HepG2 (cell line): ENCODE data around the gene FASTK. TPM values are rescaled to one million over a fixed set of nuclear protein-coding genes. Genes with fewer than 3 reads are reported as not detected.

Experiments used
- CEBPZ ChIP-seq: IDR thresholded peaks from 2 replicates; pipeline ENCODE4 v1.6.1; 2012; ENCODE audit warnings: low read length, improper control_type of control experiment
- DZIP1 ChIP-seq: sonication (generic); formaldehyde crosslinking; IDR thresholded peaks from 2 replicates; pipeline ENCODE4 v1.5.0; 2020; ENCODE audit warnings: mild to moderate bottlenecking, missing genetic modification reagents
- GPN1 ChIP-seq: sonication (generic); formaldehyde crosslinking; IDR thresholded peaks from 2 replicates; pipeline ENCODE4 v1.5.1; 2020; ENCODE audit warnings: missing genetic modification reagents, borderline replicate concordance
- HDAC2 ChIP-seq: sonication (generic); formaldehyde crosslinking; IDR thresholded peaks from 2 replicates; pipeline ENCODE4 v1.4.0; 2020; ENCODE audit warnings: missing genetic modification reagents
- HIC2 ChIP-seq: sonication (generic); formaldehyde crosslinking; IDR thresholded peaks from 2 replicates; pipeline ENCODE4 v1.9.0; 2022; ENCODE audit warnings: low read depth, missing genetic modification reagents
- HNRNPLL ChIP-seq: fragments of 200-400 bp; formaldehyde crosslinking; IDR thresholded peaks from 2 replicates; pipeline ENCODE4 v1.6.1; 2017; ENCODE audit warnings: mild to moderate bottlenecking, low read depth, low read length; ENCODE audit not compliant: poor library complexity, severe bottlenecking
- KLF9 ChIP-seq: IDR thresholded peaks from 2 replicates; pipeline ENCODE4 v1.6.1; 2016; ENCODE audit warnings: low read depth
- NCOA5 ChIP-seq: sonication (generic); formaldehyde crosslinking; IDR thresholded peaks from 2 replicates; pipeline ENCODE4 v1.4.0; 2020; ENCODE audit warnings: missing genetic modification reagents
- SOX13 ChIP-seq, 3 experiments: fragments of 450-650 bp in 1 of 3; sonication (generic) in 1 of 3; formaldehyde crosslinking in 1 of 3; IDR thresholded peaks in 2 of 3; conservative IDR thresholded peaks in 1 of 3; 2 replicates each; pipeline versions ENCODE4 v1.5.0 to v1.6.1; 2016 to 2020; ENCODE audit warnings: antibody characterized with exemption in 1 of 3, mild to moderate bottlenecking in 1 of 3, missing compliant biosample characterization in 1 of 3, missing genetic modification reagents in 1 of 3, moderate library complexity in 1 of 3
- SYNCRIP ChIP-seq: fragments of 200-400 bp; formaldehyde crosslinking; IDR thresholded peaks from 2 replicates; pipeline ENCODE4 v1.6.1; 2018; ENCODE audit warnings: mild to moderate bottlenecking, low read depth, low read length; ENCODE audit not compliant: insufficient read depth
- ZFP62 ChIP-seq: sonication (generic); formaldehyde crosslinking; IDR thresholded peaks from 2 replicates; pipeline ENCODE4 v1.4.0; 2020; ENCODE audit warnings: missing genetic modification reagents
- ZNF605 ChIP-seq: sonication (generic); formaldehyde crosslinking; IDR thresholded peaks from 2 replicates; pipeline ENCODE4 v1.8.0; 2022; ENCODE audit warnings: mild to moderate bottlenecking, missing genetic modification reagents
- ZNF687 ChIP-seq: sonication (generic); formaldehyde crosslinking; IDR thresholded peaks from 2 replicates; pipeline ENCODE4 v1.5.1; 2020; ENCODE audit warnings: mild to moderate bottlenecking, missing genetic modification reagents, moderate library complexity
- ZNF749 ChIP-seq: sonication (generic); formaldehyde crosslinking; IDR thresholded peaks from 2 replicates; pipeline ENCODE4 v1.8.0; 2022; ENCODE audit warnings: mild to moderate bottlenecking, missing genetic modification reagents, moderate library complexity, borderline replicate concordance
- ZNF766 ChIP-seq: sonication (generic); formaldehyde crosslinking; IDR thresholded peaks from 2 replicates; pipeline ENCODE4 v1.5.0; 2020; ENCODE audit warnings: missing genetic modification reagents, borderline replicate concordance
- polyA plus RNA-seq, 8 experiments: library from polyadenylated mRNA; depleted of rRNA in 3 of 8; stranded (reverse) in 7 of 8; unstranded in 1 of 8; fragments of >200 nt; fragmentation: Illumina TruSeq in 4 of 8; extraction: Trizol in 4 of 8; gene quantifications; 2 replicates each; pipeline versions ENCODE4 v1.2.1 to v1.2.3, GENCODE V29; 2011 to 2016; ENCODE audit warnings: low read depth in 4 of 8, missing spikeins in 1 of 8, mixed read lengths in 1 of 8; ENCODE audit not compliant: insufficient read depth in 1 of 8
- total RNA-seq, 5 experiments: library from RNA; depleted of rRNA; stranded (reverse); fragments of >200 nt; fragmentation: Illumina TruSeq; extraction: Trizol; gene quantifications; 2 replicates each; pipeline ENCODE4 v1.2.3, GENCODE V29; 2016; ENCODE audit warnings: low read depth in 1 of 5

FASTK gene
- total and polyA plus RNA-seq, 2 of the 13 experiments (the other 11 are each of a cell fraction or from before 2014, with no cell fraction given) = 52.9 to 55.7 TPM

- TF ChIP-seq ZNF687 (CRISPR knock-in tag) (peak; percentile 83), HNRNPLL (peak; percentile 29), GPN1 (CRISPR knock-in tag) (no peak), ZFP62 (CRISPR knock-in tag) (peak; percentile 80; the same call in 1 of the 2 replicates), KLF9 (CRISPR knock-in tag) (peak; percentile 65), ZNF766 (CRISPR knock-in tag) (no peak), ZNF605 (CRISPR knock-in tag) (peak; percentile 80), SYNCRIP (no peak), CEBPZ (peak; percentile 57; the same call in 1 of the 2 replicates), NCOA5 (CRISPR knock-in tag) (no peak), SOX13 (IDR thresholded peaks at IDR 0.05) (no peak), SOX13 (CRISPR knock-in tag; conservative IDR thresholded peaks at IDR 0.05 in 1 of 2, IDR thresholded peaks at IDR 0.05 in 1 of 2) (no peak; a peak in 1 of 4 replicates), HDAC2 (CRISPR knock-in tag) (no peak; the same call in none of the 2 replicates), HIC2 (CRISPR knock-in tag) (no peak), DZIP1 (no peak), ZNF749 (CRISPR knock-in tag) (no peak)
Measured at GRCh38 chr7:151028131-151028947, 52.3 kb downstream of the FASTK start, which contains the start of gene ABCB8 (continued).
